H9 (cell line): ENCODE data around the gene CDAN1. TPM values are rescaled to one million over a fixed set of nuclear protein-coding genes. Genes with fewer than 3 reads are reported as not detected.
A peak's percentile ranks its signal among the peaks of the same experiment; 100 is the strongest.

Experiments
- DNase-seq: peaks from one replicate; pipeline ENCODE4 v3.0.0-alpha.2; 2017
- H2AFZ ChIP-seq: one replicate; pipeline ENCODE4 v1.6.1; 2013; ENCODE audit warnings: mild to moderate bottlenecking, low read length, control low read depth, moderate library complexity
- H2AK5ac ChIP-seq: 2 replicates; pipeline ENCODE4 v1.6.1; 2013; ENCODE audit warnings: low read length, control low read depth, mixed read lengths; ENCODE audit not compliant: insufficient read length
- H2BK120ac ChIP-seq: one replicate; pipeline ENCODE4 v1.6.1; 2013; ENCODE audit warnings: low read depth, mild to moderate bottlenecking, low read length, control low read depth, inconsistent platforms; ENCODE audit not compliant: poor library complexity, severe bottlenecking
- H2BK12ac ChIP-seq: 2 replicates; pipeline ENCODE4 v1.6.1; 2013; ENCODE audit warnings: low read length, control low read depth, mixed read lengths, low read depth; ENCODE audit not compliant: insufficient read length
- H2BK15ac ChIP-seq: 2 replicates; pipeline ENCODE4 v1.6.1; 2013; ENCODE audit warnings: low read depth, low read length, control low read depth
- H2BK20ac ChIP-seq: one replicate; pipeline ENCODE4 v1.6.1; 2013; ENCODE audit warnings: low read depth, mild to moderate bottlenecking, low read length, control low read depth, inconsistent platforms; ENCODE audit not compliant: poor library complexity, severe bottlenecking
- H2BK5ac ChIP-seq: 2 replicates; pipeline ENCODE4 v1.6.1; 2013; ENCODE audit warnings: low read length, control low read depth, mixed read lengths; ENCODE audit not compliant: insufficient read length
- H3K14ac ChIP-seq: 2 replicates; pipeline ENCODE4 v1.6.1; 2013; ENCODE audit warnings: low read length, control low read depth; ENCODE audit not compliant: insufficient read depth
- H3K18ac ChIP-seq: 2 replicates; pipeline ENCODE4 v1.6.1; 2013; ENCODE audit warnings: low read depth, mild to moderate bottlenecking, mixed read lengths, low read length, control low read depth; ENCODE audit not compliant: insufficient read length
- H3K23ac ChIP-seq: 2 replicates; pipeline ENCODE4 v1.6.1; 2013; ENCODE audit warnings: low read length, control low read depth, mixed read lengths, low read depth; ENCODE audit not compliant: insufficient read length
- H3K23me2 ChIP-seq: 2 replicates; pipeline ENCODE4 v1.6.1; 2013; ENCODE audit warnings: low read depth, mild to moderate bottlenecking, mixed read lengths, low read length, control low read depth; ENCODE audit not compliant: insufficient read length, poor library complexity, severe bottlenecking
- H3K27ac ChIP-seq: 2 replicates; pipeline ENCODE4 v1.5.1; 2013; ENCODE audit warnings: low read length, control low read depth, mixed read lengths, low read depth; ENCODE audit not compliant: insufficient read length
- H3K27me3 ChIP-seq: 2 replicates; pipeline ENCODE4 v1.6.1; 2013; ENCODE audit warnings: low read length, control low read depth, inconsistent platforms; ENCODE audit not compliant: insufficient read depth
- H3K4ac ChIP-seq: 2 replicates; pipeline ENCODE4 v1.6.1; 2013; ENCODE audit warnings: low read depth, mild to moderate bottlenecking, control low read depth, inconsistent platforms, low read length, moderate library complexity
- H3K4me1 ChIP-seq: 2 replicates; pipeline ENCODE4 v1.6.1; 2013; ENCODE audit warnings: low read length, control low read depth, inconsistent platforms; ENCODE audit not compliant: insufficient read depth
- H3K4me2 ChIP-seq: 2 replicates; pipeline ENCODE4 v1.6.1; 2013; ENCODE audit warnings: low read length, control low read depth, mixed read lengths; ENCODE audit not compliant: insufficient read length, insufficient read depth
- H3K56ac ChIP-seq: 2 replicates; pipeline ENCODE4 v1.6.1; 2013; ENCODE audit warnings: low read depth, mild to moderate bottlenecking, mixed read lengths, low read length, control low read depth; ENCODE audit not compliant: insufficient read length
- H3K79me1 ChIP-seq: 2 replicates; pipeline ENCODE4 v1.6.1; 2013; ENCODE audit warnings: low read depth, mild to moderate bottlenecking, moderate library complexity, low read length, control low read depth, inconsistent platforms; ENCODE audit not compliant: insufficient read depth, poor library complexity, severe bottlenecking
- H3K79me2 ChIP-seq: 2 replicates; pipeline ENCODE4 v1.6.1; 2013; ENCODE audit warnings: low read length, control low read depth, inconsistent platforms; ENCODE audit not compliant: insufficient read depth
- H3K9ac ChIP-seq: 2 replicates; pipeline ENCODE4 v1.6.1; 2013; ENCODE audit warnings: low read length, control low read depth, mixed read lengths; ENCODE audit not compliant: insufficient read length; ENCODE audit errors: extremely low read depth
- H3K9me3 ChIP-seq: one replicate; pipeline ENCODE4 v1.6.1; 2013; ENCODE audit warnings: low read depth, low read length, inconsistent platforms; ENCODE audit not compliant: control insufficient read depth
- H3T11ph ChIP-seq: one replicate; pipeline ENCODE4 v1.6.1; 2013; ENCODE audit warnings: mild to moderate bottlenecking, low read length, control low read depth, inconsistent platforms
- H4K20me1 ChIP-seq: one replicate; pipeline ENCODE4 v1.6.1; 2013; ENCODE audit not compliant: control insufficient read depth, insufficient read length, insufficient read depth
- H4K5ac ChIP-seq: 2 replicates; pipeline ENCODE4 v1.6.1; 2013; ENCODE audit warnings: low read depth, mild to moderate bottlenecking, mixed read lengths, low read length, control low read depth; ENCODE audit not compliant: insufficient read length
- H4K8ac ChIP-seq: replicated peaks from 2 replicates; pipeline ENCODE4 v1.6.1; 2013; ENCODE audit warnings: low read length, control low read depth, mixed read lengths, low read depth; ENCODE audit not compliant: insufficient read length
- H4K91ac ChIP-seq: 2 replicates; pipeline ENCODE4 v1.6.1; 2013; ENCODE audit warnings: low read depth, mild to moderate bottlenecking, moderate library complexity, mixed read lengths, low read length, control low read depth; ENCODE audit not compliant: insufficient read length
- H3K27ac Mint-ChIP-seq, 3 experiments: 2 replicates in 2 of 3; 3 replicates in 1 of 3; pipeline ENCODE4 v1.8.0; 2020 to 2021; ENCODE audit warnings: mixed read lengths in 3 of 3, mild to moderate bottlenecking in 1 of 3, moderate library complexity in 1 of 3
- H3K27me3 Mint-ChIP-seq: 2 replicates; pipeline ENCODE4 v1.8.0; 2021; ENCODE audit warnings: low read depth, mild to moderate bottlenecking, moderate library complexity, mixed read lengths
- H3K36me3 Mint-ChIP-seq, 3 experiments: 2 replicates in 2 of 3; 3 replicates in 1 of 3; pipeline ENCODE4 v1.8.0; 2020 to 2021; ENCODE audit warnings: low read depth in 3 of 3, mixed read lengths in 3 of 3; ENCODE audit not compliant: insufficient read depth in 1 of 3
- H3K4me1 Mint-ChIP-seq, 2 experiments: 2 replicates each; pipeline ENCODE4 v1.8.0; 2020; ENCODE audit warnings: mixed read lengths in 2 of 2
- H3K4me3 Mint-ChIP-seq, 2 experiments: 2 replicates in 1 of 2; 3 replicates in 1 of 2; pipeline ENCODE4 v1.8.0; 2020 to 2021; ENCODE audit warnings: mild to moderate bottlenecking in 2 of 2, mixed read lengths in 2 of 2, moderate library complexity in 1 of 2
- H3K9me3 Mint-ChIP-seq, 2 experiments: 2 replicates in 1 of 2; 3 replicates in 1 of 2; pipeline ENCODE4 v1.8.0; 2020; ENCODE audit warnings: mild to moderate bottlenecking in 2 of 2, mixed read lengths in 2 of 2, moderate library complexity in 1 of 2
- CTCF ChIP-seq: fragments of 200-600 bp; sonication (generic); conservative IDR thresholded peaks from 3 replicates; pipeline ENCODE4 v1.8.0; 2021; ENCODE audit warnings: antibody characterized with exemption, mild to moderate bottlenecking
- WGBS: extraction: QIAGEN DNeasy Blood & Tissue Kit; methylation state at CpG from one replicate; pipeline ENCODE4 v1.1.7; 2013; ENCODE audit warnings: missing lambda C conversion rate, low lambda C conversion rate, mixed read lengths; ENCODE audit not compliant: insufficient read length; ENCODE audit errors: extremely low coverage; 5-methylcytosine and 5-hydroxymethylcytosine counted together
- total RNA-seq: library from RNA; stranded (reverse); gene quantifications from 2 replicates; pipeline ENCODE4 v1.2.1, GENCODE V29; 2021

Gene CDAN1
- total RNA-seq, 1 experiment from 2014 or later, result 20.4 TPM

- Histone ChIP-seq H3K27me3 (no peaks in the 10 kb centered on the region), H3K14ac (no peak overlapping the region), H4K5ac (no peak overlapping the region), H3K9ac (no peak overlapping the region), H2AK5ac (no peak overlapping the region), H2AFZ (no peak overlapping the region), H3K27ac (no peak overlapping the region), H2BK120ac (no peak overlapping the region), H3K4me2 (no peak overlapping the region), H3K79me2 (no peaks in the 10 kb centered on the region), H3K79me1 (no peaks in the 10 kb centered on the region), H3T11ph (no peak overlapping the region), H2BK15ac (no peak overlapping the region), H2BK20ac (no peak overlapping the region), H2BK5ac (no peak overlapping the region), H3K56ac (no peak overlapping the region), H3K18ac (no peak overlapping the region), H4K8ac (no peak overlapping the region), H3K4ac (no peak overlapping the region), H2BK12ac (no peak overlapping the region), H4K91ac (no peak overlapping the region), H4K20me1 (no peaks in the 10 kb centered on the region), H3K23ac (no peak overlapping the region), H3K23me2 (no peaks in the 10 kb centered on the region), H3K9me3 (no peaks in the 10 kb centered on the region), H3K4me1 (no peaks in the 10 kb centered on the region)
- H3K36me3 Mint-ChIP-seq, result peaks cover 32 to 77% (median 75%) of the 10 kb centered on the region in 3 experiments
- TF ChIP-seq CTCF, result no peak
- H3K4me1 Mint-ChIP-seq, result peaks cover 8 to 25% of the 10 kb centered on the region in 2 experiments
- no peak overlapping the region; a peak in 1 of 5 replicates for H3K4me3 Mint-ChIP-seq
- no peaks in the 10 kb centered on the region; a peak in 1 of 5 replicates for H3K9me3 Mint-ChIP-seq
- DNase-seq, result no peak
- H3K27me3 Mint-ChIP-seq, result no peaks in the 10 kb centered on the region
- no CpG with 5 or more reads among the region's 6 CpGs for WGBS
- H3K27ac Mint-ChIP-seq, result peak overlapping the region in 1 of 3 experiments; percentile 87; a peak in 1 of 7 replicates
Measured at GRCh38 chr15:42731461-42731860, 5.5 kb downstream of the CDAN1 start.
